Transverse colon (tissue), 4 donors: ENCODE data around the gene ERFE. TPM values are rescaled to one million over a fixed set of nuclear protein-coding genes. Genes with fewer than 3 reads are reported as not detected.
A peak's percentile ranks its signal among the peaks of the same experiment; 100 is the strongest.

ENCODE experiments used
- DNase-seq: peaks from one replicate; pipeline ENCODE4 v3.0.0-alpha.2; 2019
- H3K27ac ChIP-seq, 4 donors: fragments of 200-600 bp; sonication (generic); 2 replicates each; pipeline ENCODE4 v1.5.1; 2016 to 2018; ENCODE audit warnings: inconsistent platforms in 4 of 4
- H3K27me3 ChIP-seq: fragments of 200-600 bp; sonication (generic); 2 replicates; pipeline ENCODE4 v1.5.1; 2017; ENCODE audit warnings: inconsistent platforms
- H3K36me3 ChIP-seq, 4 donors: fragments of 200-600 bp; sonication (generic); 2 replicates each; pipeline ENCODE4 v1.5.1; 2017 to 2019; ENCODE audit warnings: inconsistent platforms in 4 of 4
- H3K4me1 ChIP-seq, 4 donors: fragments of 200-600 bp; sonication (generic); 2 replicates each; pipeline ENCODE4 v1.5.1; 2017 to 2020; ENCODE audit warnings: inconsistent platforms in 4 of 4
- H3K4me3 ChIP-seq, 4 donors: fragments of 200-600 bp; sonication (generic); 1 replicate in 1 of 4; 2 replicates in 3 of 4; pipeline versions ENCODE4 v1.5.1 to v1.6.1; 2017 to 2019; ENCODE audit warnings: inconsistent platforms in 4 of 4
- H3K9me3 ChIP-seq, 2 donors: fragments of 200-600 bp; sonication (generic); 2 replicates each; pipeline ENCODE4 v1.5.1; 2017 to 2019; ENCODE audit warnings: inconsistent platforms in 2 of 2
- CTCF ChIP-seq, 5 experiments: fragments of 200-600 bp in 3 of 5; fragments of 450-650 bp in 2 of 5; sonication (generic) in 3 of 5; IDR thresholded peaks; 1 replicate in 2 of 5; 2 replicates in 3 of 5; pipeline ENCODE4 v1.5.1; 2016 to 2017; ENCODE audit warnings: antibody characterized with exemption in 5 of 5, inconsistent platforms in 3 of 5, mild to moderate bottlenecking in 2 of 5, moderate library complexity in 1 of 5
- EP300 ChIP-seq: sonication (generic); formaldehyde crosslinking; IDR thresholded peaks from one replicate; pipeline ENCODE4 v1.6.1; 2017; ENCODE audit warnings: antibody characterized with exemption, low read depth
- POLR2A ChIP-seq: fragments of 450-650 bp; IDR thresholded peaks from one replicate; pipeline ENCODE4 v1.6.1; 2016; ENCODE audit warnings: antibody characterized with exemption, mild to moderate bottlenecking, moderate library complexity
- POLR2AphosphoS5 ChIP-seq, 3 donors: sonication (generic); formaldehyde crosslinking; IDR thresholded peaks; one replicate each; pipeline ENCODE4 v1.6.1; 2016; ENCODE audit warnings: antibody characterized with exemption in 3 of 3
- WGBS, 2 donors: methylation state at CpG; one replicate each; pipeline ENCODE4 v1.1.5; 2018; ENCODE audit warnings: low coverage in 1 of 2; 5-methylcytosine and 5-hydroxymethylcytosine counted together
- in situ Hi-C, 4 donors: fragments of 200-750 bp; cut with MboI; loops; one replicate each; pipeline versions ENCODE4 v1.15.0 to v1.15.1; 2017; ENCODE audit warnings: low sequenced_read_pairs in 3 of 4, low pct_ligation_motif_present in 1 of 4, low pct_unique_long_range_greater_than_20kb in 1 of 4
- intact Hi-C: fragments of 100-400 bp; cut with DNase I; formaldehyde crosslinking; loops from one replicate; pipeline ENCODE4 v1.15.1; 2023; ENCODE audit warnings: low total_unique reads
- total RNA-seq, 4 donors: library from RNA; depleted of rRNA; stranded (reverse); fragments of >200 nt; gene quantifications; one replicate each; pipeline ENCODE4 v1.1.0, GENCODE V29; 2016

The ERFE gene
- total RNA-seq, 4 donors from 2014 or later: 0.41 TPM; not detected in 3

GRCh38 chr2:238176613-238177012, 17.8 kb downstream of the ERFE start:
- no peak for DNase-seq
- H3K4me3 ChIP-seq: no peak overlapping the region
- peaks cover 0 to 8% (median 0%) of the 10 kb centered on the region in 4 donors for H3K4me1 ChIP-seq
- intact Hi-C loops (no loop called here), in situ Hi-C loops (no loop called here)
- peak overlapping the region in 2 of 4 donors; percentile 14 to 54 for H3K27ac ChIP-seq
- no peaks in the 10 kb centered on the region for H3K27me3 ChIP-seq
- H3K36me3 ChIP-seq: peaks cover 0 to 54% (median 26%) of the 10 kb centered on the region in 4 donors
- TF ChIP-seq POLR2A (no peak), CTCF (IDR thresholded peaks at IDR 0.05) (no peak), EP300 (no peak), POLR2AphosphoS5 (IDR thresholded peaks at IDR 0.05) (peak in 2 of 3 donors; percentile 3 to 30)
- H3K9me3 ChIP-seq: no peaks in the 10 kb centered on the region

- TF ChIP-seq POLR2AphosphoS5 (IDR thresholded peaks at IDR 0.05) (no peak), POLR2A (no peak), EP300 (no peak), CTCF (IDR thresholded peaks at IDR 0.05) (no peak)
- in situ Hi-C loops (no loop called here), intact Hi-C loops (no loop called here)
- WGBS, 2 donors: 97% methylated on average over 5 of the region's 5 CpGs; no CpG with 5 or more reads in 1 of the 2 donors
- H3K27ac ChIP-seq: no peak overlapping the region
- no peak overlapping the region for H3K4me3 ChIP-seq
- H3K4me1 ChIP-seq: no peaks in the 10 kb centered on the region
- no peaks in the 10 kb centered on the region for H3K27me3 ChIP-seq
- no peaks in the 10 kb centered on the region for H3K9me3 ChIP-seq
- no peak for DNase-seq
- H3K36me3 ChIP-seq: peaks cover 0 to 81% (median 40%) of the 10 kb centered on the region in 4 donors
Measured at GRCh38 chr2:238180554-238180953, 21.8 kb downstream of the ERFE start.

- no peak overlapping the region for H3K27ac ChIP-seq
- no peak for DNase-seq
- TF ChIP-seq EP300: no peak
- no peak for TF ChIP-seq POLR2AphosphoS5 (IDR thresholded peaks at IDR 0.05)
- no peak for TF ChIP-seq POLR2A
- no peak for TF ChIP-seq CTCF (IDR thresholded peaks at IDR 0.05)
- in situ Hi-C loops (no loop called here), intact Hi-C loops (no loop called here)
- H3K27me3 ChIP-seq: no peaks in the 10 kb centered on the region
- no peak overlapping the region for H3K4me3 ChIP-seq
- H3K36me3 ChIP-seq: peaks cover 0 to 96% (median 45%) of the 10 kb centered on the region in 4 donors
- WGBS, 2 donors: 78 to 100% methylated on average over 1 to 6 of the region's 6 CpGs
- no peaks in the 10 kb centered on the region for H3K9me3 ChIP-seq
- H3K4me1 ChIP-seq: no peaks in the 10 kb centered on the region
Measured at GRCh38 chr2:238182362-238182761, 23.6 kb downstream of the ERFE start.

- no peaks in the 10 kb centered on the region for H3K4me1 ChIP-seq
- H3K9me3 ChIP-seq: no peaks in the 10 kb centered on the region
- DNase-seq: no peak
- intact Hi-C loops: no loop called here
- no peak overlapping the region for H3K4me3 ChIP-seq
- 88 to 94% methylated on average over 2 to 4 of the region's 4 CpGs for WGBS, 2 donors
- in situ Hi-C loops: no loop called here
- peaks cover 0 to 94% (median 46%) of the 10 kb centered on the region in 4 donors for H3K36me3 ChIP-seq
- TF ChIP-seq POLR2AphosphoS5 (IDR thresholded peaks at IDR 0.05): no peak
- TF ChIP-seq EP300: no peak
- TF ChIP-seq POLR2A: no peak
- TF ChIP-seq CTCF (IDR thresholded peaks at IDR 0.05): no peak
- no peaks in the 10 kb centered on the region for H3K27me3 ChIP-seq
- no peak overlapping the region for H3K27ac ChIP-seq
Measured at GRCh38 chr2:238183821-238184220, 25.1 kb downstream of the ERFE start.
